ENCODE measurements around the gene HIRA.
"Not testable (repeated sequence)": the region's sequence is repeated elsewhere in the genome, so short reads cannot be mapped to it uniquely, and the experiment has no call there.

The HIRA gene

DNA sequence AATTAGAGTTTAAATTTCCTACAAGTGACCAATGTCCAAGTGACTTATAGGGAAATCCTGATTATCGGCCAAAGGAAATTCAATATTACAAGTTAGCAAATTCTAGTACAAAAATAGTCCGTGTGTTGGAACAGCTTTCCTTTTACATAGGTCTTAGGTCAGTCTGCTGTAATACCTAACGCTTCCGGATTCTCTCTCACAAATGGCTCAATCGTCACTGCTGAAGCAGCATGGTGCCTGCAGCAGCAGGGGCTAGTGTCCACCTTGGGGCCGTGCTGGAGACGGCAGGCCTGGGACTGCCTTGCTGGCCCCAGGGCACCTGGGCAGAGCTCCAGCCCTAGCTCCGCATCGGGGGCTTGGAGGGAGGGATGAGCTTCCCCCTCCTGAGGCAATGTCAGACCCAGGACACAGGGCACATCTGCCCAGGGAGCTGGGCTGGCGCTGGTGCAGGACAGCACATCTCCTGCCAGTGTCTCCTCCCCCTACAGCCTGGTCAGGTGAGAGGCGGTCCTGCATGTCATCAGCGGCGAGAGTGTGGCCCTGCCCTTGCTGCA, 100.6 kb downstream of the HIRA start:
- no peak for DNase-seq (ENCODE audit: low read depth in 3 of 3, low spot score in 1 of 3)

DNA sequence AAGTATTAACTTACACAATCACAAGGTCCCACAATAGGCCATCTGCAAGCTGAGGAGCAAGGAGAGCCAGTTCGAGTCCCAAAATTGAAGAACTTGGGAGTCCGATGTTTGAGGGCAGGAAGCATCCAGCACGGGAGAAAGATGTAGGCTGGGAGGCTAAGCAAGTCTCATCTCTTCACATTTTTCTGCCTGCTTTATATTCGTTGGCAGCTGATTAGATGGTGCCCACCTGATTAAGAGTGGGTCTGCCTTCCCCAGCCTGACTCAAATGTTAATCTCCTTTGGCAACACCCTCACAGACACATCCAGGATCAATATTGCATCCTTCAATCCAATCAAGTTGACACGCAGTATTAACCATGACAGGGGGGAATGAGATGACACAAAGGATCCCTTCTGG, 101.3 kb downstream of the HIRA start:
- not testable (repeated sequence) for DNase-seq (ENCODE audit: low read depth in 3 of 3, low spot score in 1 of 3)

DNA sequence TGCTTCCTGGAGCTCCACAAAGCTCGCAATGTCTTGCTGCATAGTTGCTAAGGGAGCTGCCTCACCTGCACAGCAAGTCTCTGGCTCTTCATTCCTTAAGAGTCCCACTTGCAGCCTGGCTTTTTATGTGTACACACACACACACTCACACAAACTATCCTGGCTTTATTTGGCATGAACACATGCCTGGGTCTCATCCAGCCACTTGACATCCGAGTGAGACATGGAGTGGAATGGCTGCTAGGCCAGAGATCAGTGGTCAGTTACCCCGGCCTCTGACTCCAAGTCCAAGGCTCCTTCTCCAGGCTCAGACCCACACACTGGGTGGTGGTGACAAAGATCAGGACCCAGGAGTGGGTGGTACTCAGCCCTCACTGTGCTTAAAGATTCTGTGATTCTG, 102.1 kb downstream of the HIRA start:
- no peak for DNase-seq (ENCODE audit: low read depth in 3 of 3, low spot score in 1 of 3)

DNA sequence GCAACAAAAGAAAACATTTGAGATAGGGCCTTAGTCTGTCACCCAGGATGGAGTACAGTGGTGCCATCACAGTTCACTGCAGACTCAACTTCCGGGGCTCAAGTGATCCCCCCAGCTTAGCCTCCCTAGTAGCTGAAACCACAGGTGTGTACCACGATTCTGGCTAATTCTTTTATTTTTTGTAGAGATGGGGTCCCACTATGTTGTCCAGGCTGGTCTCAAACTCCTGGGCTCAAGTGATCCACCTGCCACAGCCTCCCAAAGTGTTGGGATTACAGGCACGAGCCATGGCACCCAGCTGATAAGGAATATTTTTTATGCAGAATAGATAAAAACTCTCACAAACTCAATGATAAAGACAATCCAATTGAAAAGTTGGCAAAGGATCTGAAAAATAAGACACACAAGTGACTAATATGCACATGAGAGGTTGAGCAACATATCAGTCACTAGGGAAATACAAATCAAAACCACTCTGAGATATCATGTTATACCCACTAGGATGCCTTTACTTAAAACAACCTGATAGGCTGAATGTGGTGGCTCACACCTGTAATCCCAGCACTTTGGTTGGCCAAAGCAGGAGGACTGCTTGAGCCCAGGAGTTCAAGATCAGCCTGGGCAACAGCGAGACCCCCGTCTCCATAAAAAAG, 106.1 kb downstream of the HIRA start:
- DNase-seq (ENCODE audit: low read depth in 3 of 3, low spot score in 1 of 3): no peak

DNA sequence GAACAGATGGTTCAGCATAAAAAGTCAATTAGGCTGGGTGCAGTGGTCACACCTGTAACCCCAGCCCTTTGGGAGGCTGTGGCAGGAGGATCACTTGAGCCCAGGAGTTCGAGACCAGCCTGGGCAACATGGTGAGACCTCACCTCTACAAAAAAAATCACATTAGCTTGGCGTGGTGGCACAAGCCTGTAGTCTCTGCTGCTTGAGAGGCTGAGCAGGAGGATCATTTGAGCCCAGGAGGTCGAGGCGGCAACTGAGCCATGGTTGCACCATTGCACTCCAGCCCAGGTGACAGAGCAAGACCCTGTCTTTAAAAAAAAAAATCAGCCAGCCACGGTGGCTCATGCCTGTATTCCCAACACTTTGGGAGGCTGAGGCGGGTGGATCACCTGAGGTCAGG, 108.1 kb downstream of the HIRA start:
- not testable (repeated sequence) for DNase-seq (ENCODE audit: low read depth in 3 of 3, low spot score in 1 of 3)

DNA sequence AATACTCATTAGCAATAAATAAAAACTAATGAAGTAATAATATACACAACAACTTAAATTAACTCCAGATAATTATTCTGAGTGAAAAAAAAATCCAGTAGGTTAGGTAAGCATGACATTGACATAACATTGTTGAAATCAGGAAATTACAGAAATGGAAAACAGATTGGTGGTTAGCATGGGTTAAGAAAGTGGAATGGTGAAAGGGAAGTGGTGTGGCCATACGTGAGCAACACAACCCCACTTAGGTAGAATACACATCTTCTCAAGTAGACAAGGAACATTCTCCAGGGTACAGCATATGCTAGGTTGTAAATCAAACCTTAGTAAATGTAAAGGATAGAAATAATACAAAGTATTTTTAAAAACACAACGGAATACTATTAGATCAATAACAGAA, 109.8 kb downstream of the HIRA start:
- DNase-seq (ENCODE audit: low read depth in 3 of 3, low spot score in 1 of 3): no peak

DNA sequence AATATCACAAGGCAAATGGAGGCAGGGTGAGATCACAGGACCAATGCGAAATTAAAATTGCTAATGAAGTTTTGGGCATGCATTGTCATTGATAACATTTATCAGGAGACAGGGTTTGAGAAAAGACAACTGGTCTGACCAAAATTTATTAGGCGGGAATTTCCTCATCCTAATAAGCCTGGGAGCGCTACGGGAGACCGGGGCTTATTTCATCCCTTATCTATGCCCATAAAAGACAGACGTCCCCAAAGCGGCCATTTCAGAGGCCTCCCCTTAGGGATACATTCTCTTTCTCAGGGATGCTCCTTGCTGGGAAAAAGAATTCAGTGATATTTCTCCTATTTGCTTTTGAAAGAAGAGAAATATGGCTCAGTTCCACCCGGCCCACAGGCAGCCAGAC, 111.4 kb downstream of the HIRA start:
- DNase-seq (ENCODE audit: low read depth in 3 of 3, low spot score in 1 of 3): not testable (repeated sequence)

DNA sequence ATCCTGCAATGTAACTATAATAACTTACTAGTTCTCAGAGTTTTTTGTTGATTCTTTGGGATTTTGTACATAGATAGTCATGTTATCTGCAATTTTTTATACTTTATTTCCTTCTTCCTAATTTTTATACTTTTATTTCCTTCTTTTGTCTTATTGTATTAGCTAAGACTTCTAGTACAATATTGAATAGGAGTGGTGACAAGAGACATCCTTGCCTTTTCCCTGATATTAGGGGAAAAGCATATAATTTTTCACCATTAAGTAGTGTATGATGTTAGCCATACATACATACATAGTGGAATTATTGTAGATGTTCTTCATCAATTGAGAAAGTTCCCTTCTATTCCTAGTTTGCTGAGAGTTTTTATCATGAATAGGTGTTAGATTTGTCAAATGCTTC, 112.3 kb downstream of the HIRA start:
- DNase-seq (ENCODE audit: low read depth in 3 of 3, low spot score in 1 of 3): no peak

DNA sequence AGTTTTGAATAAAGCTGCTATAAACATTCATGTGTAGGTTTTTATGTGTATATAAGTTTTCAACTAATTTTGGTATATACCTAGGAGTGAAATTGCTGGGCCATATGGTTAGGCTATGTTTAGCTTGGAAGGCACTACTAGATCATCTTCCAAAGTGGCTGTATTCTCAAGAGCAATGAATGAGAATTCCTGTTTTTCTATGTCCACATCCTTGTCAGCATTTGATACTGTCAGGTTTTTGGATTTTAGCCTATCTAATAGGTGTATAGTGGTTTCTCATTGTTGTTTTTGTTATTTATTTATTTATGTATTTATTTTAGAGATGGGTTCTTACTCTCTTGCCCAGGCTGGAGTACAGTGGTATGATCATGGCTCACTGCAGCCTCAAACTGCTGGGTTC, 113.7 kb downstream of the HIRA start:
- no peak for DNase-seq (ENCODE audit: low read depth in 3 of 3, low spot score in 1 of 3)

DNA sequence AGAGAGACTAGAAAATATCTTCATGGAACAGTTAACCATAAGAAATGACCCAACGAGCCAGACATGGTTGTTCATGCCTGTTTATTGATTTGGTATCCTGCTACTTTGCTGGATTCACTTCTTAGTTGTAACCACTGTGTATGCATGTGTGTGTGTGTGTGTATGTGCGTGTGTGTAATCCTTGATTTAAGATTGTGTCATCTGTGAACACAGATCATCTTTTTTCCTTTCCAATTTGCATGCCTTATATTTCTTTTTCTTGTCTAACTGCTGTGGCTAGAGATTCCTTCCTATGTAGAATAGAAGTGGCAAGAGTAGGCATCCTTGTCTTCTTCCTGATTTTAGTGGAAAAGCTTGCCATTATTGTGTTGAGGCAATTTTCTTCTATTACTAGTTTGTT, 123.7 kb downstream of the HIRA start:
- DNase-seq (ENCODE audit: low read depth in 3 of 3, low spot score in 1 of 3): no peak

DNA sequence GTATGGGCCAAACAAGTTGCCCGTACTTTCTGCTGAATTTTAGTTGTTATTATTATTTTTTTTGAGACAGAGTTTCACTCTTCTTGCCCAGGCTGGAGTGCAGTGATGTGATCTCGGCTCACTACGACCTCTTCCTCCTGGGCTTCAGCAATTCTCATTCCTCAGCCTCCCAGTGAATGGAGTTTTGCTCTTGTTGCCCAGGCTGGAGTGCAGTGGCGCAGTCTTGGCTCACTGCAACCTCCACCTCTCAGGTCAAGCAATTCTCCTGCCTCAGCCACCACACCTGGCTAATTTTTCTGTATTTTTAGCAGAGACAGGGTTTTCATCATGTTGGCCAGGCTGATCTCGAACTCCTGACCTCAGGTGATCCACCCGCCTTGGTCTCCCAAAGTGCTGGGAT, 125.0 kb downstream of the HIRA start:
- not testable (repeated sequence) for DNase-seq (ENCODE audit: low read depth in 3 of 3, low spot score in 1 of 3)

DNA sequence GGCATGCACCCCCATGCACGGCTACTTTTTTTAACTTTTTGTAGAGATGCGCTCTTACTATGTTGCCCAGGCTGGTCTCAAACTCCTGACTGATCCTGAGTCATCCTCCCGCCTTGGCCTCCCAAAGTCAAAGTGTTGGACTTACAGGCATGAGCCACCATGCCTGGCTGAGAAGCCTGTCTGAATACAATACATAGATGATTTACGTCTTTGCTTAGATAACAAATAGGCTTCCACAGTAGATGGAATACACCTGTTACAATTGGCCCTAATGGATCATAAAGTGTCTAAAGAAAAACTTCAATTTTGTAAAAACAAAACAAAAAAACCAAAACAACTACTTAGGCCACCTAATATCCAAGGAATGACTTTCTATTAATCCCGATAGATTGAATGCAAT, 127.0 kb downstream of the HIRA start:
- no peak for DNase-seq (ENCODE audit: low read depth in 3 of 3, low spot score in 1 of 3)

DNA sequence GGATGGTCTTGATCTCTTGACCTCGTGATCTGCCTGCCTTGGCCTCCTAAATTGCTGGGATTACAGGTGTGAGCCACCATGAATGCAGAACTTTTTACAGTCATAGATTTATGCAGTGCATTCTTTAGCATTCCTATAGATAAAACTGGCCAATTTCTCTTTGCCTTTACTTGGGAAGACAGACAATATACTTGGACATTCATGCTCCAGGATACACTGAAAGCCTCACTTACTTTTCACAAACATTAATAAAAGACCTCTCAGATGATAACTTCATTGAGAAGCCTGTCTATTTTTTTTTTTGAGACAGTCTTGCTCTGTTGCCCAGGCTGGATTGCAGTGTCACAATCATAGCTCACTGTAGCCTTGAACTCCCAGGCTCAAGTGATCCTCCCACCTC, 127.7 kb downstream of the HIRA start:
- DNase-seq (ENCODE audit: low read depth in 3 of 3, low spot score in 1 of 3): no peak

DNA sequence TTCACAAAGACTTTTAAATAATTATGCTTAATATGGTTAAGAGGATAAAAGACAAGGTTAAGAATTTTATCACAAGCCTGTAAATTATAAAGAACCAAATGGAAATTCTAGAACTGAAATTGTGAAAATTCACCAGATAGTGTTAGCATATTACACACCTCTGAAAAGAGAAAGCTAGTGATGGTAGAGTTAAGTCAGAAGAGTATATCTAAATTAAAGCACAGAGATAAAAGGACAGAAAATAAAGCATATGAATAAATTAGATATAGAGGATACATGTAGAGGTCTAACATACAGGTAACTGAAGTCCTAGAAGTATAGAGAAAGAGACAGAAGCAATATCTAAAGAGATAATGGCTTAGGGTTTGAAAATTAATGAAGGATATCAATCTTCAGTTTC, 135.8 kb downstream of the HIRA start:
- DNase-seq (ENCODE audit: low read depth in 3 of 3, low spot score in 1 of 3): no peak

DNA sequence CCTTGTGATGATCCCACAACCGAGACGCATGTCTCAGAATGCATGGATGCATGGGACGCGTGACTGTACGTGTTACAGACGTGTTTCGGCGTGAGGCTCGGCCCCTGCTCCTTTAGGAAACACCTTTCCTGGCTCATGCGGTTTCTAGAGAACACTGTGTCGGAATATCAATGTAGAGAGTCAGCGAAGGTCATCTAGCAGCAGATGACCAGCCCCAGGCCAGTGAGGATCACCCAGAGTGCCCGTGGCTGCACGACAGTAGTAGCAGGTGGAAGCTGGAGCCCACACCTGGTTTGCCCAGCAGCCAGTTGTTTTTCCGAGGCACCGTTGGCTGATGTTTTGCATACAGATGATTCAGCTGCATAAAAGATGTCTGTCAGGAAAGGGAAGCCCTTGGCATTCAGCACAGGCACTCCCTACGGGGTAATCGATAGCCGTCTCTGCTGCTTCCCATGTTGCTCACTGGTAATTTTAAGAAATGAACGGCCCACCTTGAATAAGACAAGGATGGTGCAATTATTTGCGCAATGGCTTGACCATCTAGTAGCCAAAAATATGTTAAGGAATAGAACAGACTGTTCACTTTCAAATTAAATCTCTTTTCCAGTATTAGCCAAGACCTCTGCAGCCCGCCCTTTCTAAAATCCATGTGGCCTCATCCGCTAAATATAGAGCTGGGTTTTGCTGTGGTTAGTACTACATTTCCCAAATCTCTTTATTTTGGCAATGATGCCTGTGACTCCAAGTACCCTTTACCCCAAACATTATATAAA, 138.9 kb downstream of the HIRA start:
- no peak for DNase-seq (ENCODE audit: low read depth in 3 of 3, low spot score in 1 of 3)

DNA sequence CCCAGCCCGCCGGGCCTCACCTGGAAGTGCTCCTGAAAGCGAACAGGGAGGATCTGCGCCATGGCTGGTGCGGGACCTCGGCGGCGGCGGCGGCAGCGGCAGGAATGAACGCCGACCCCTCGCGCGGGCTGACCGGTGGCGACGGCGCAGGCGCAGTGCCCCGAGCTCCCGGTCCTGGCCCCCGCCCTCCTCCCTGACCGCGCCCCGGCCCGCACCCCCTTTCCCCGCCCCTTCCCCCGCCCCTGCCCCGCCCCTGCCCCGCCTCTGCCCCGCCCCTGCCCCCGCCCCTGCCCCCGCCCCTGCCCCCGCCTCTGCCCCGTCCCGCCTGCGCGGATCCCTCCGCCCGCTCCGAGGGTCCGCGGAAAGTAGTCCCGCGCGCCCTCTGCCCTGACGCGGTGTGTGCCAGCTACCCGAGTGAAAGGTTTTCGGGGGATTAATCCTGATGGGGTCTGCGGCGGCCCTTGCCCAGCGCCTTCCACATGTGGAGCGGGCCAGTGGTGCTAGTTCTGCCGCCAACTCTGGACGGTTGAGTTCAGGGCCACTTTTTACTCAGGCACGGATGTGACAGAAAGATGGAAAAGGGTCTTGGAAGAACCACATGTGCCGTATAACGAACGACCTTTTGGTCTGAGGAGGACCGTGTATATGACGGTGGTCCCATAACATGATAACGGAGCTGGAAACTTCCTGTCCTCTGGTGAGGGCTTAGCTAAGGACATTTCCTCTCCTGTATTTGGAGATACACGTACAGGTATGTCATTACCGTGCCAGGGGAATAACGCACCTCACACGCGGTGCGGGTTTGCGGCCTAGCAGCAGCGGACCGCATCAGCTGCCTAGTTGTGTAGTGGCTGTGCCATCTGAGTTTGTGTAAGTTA, 139.7 kb downstream of the HIRA start, which contains the start of gene CLTCL1:
CLTCL1 (minus strand) TSS at position 140 of the 878 bp plus-strand sequence; CDS start at position 62, 78 bp downstream.
- DNase-seq (ENCODE audit: low read depth in 3 of 3, low spot score in 1 of 3): peak; percentile 12 to 58 (median 52)

DNA sequence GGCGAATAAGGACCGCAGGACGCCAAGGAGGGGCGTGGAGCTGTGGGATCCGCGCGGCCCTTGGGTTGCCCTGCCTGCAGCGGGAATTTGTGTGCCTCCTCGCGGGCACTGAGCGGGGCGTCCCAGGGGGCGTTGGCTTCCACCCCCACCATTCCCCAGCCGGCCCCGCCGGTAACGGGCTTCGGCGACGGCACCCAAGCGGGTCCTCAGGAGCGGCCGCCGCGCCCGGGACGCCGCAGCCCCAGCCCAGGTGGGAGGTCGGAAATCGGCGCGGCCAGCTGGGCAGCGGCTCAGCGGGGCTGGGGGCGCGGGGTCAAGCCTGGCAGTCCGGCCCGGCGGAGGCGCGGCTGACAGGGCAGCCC, 140.3 kb downstream of the HIRA start:
- DNase-seq (ENCODE audit: low read depth in 3 of 3, low spot score in 1 of 3): peak in 1 of 3 donors; percentile 7

DNA sequence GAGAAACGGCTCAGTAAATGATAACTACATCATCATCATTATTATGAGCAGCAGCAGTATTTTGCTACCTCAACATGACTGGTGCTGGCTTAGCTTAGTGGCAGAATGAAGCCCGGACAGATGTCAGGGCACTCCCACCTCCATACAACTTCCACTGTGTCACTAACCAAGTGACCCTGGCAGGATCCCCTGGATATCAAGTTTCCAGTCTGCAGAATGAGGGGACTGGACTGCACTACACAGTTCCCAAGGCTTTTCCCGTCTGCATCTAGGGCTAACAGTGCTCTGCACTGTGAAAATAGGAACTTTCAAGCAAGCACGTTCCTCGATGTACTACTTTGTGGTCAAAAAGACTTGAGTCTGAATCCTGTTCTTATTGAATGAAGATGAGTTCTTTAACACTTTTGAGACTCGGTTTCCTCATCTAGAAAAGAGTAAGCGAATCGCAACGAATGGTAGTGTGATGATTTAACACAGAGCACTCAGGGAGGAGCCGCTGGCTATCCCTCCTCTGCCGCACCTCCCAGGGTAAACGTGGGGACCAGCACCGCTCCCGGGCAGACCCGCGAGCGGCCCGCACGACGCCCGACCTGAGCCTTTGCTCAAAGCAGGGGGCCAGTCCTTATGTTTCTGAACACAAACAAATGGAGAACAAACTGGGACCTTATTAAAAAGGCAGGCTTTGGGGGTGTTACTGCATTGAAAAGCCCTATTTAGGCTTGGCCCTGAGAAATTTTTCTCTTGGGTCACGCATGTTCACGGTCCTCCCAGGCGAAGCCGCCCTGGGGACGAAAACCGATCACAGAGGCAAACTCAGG, 140.9 kb downstream of the HIRA start:
- peak in 1 of 3 donors; percentile 4 for DNase-seq (ENCODE audit: low read depth in 3 of 3, low spot score in 1 of 3)

DNA sequence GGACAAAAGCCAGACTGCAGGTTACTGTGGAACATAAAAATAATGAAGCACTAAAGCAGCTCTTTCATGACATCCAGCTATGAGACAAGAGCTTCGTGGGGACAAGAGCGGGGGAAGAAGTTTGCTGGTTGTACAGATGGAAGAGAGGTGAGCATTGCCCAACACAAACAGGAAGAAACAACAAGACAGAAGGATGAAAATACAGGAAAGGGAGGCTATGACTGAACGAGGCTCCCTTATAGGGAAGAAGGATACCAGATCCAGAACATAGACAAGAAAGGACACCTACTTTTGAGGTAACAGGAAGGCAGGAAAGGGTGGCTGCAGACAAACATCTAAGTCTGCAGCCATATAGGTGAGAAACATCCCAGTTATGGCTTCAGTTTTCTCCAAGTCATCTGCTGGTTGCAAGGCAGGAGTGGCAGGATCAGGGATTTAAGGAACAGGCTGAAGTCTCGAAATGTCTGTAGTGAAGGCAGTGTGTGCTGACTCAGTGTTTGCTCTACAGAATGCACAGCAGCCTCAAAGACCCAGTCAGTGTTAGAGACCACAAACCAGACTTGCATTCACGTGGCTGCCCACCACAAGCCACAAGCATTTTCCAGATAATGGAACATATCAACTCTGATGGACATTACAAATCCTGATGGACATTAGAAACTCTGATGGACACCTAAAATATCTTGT, 141.9 kb downstream of the HIRA start:
- DNase-seq (ENCODE audit: low read depth in 3 of 3, low spot score in 1 of 3): no peak

DNA sequence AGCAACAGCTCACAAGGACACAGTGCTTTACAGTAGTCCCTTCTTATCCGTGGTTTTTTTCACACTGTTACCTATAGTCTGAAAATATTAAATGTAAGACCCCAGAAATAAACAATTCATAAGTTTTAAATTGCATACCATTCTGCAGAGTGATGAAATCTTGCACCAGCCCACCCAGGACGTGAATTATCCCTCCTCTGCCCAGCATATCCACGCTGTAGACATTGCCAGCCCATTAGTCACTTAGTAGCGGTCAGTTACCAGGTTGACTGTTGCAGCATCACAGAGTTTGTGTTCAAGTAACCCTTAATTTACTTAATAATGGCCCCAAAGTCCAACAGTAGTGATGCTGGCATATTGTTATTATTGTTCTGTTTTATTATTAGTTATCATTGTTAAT, 143.6 kb downstream of the HIRA start:
- DNase-seq (ENCODE audit: low read depth in 3 of 3, low spot score in 1 of 3): no peak
